GM10248 (cell line): Measurements from ENCODE around the gene AADAT.

ENCODE experiments used
- CTCF ChIA-PET: fragments of 300-600 bp; sonication (Branson Sonifier 250); formaldehyde crosslinking; extraction: SDS; loops from one replicate; lab custom pipeline; 2021; ENCODE audit warnings: antibody characterized with exemption; lab: Yijun Ruan, JAX
- POLR2A ChIA-PET: fragments of 350-650 bp; sonication (Branson Sonifier 250); formaldehyde crosslinking; extraction: SDS; loops from one replicate; lab custom pipeline; 2020; ENCODE audit warnings: antibody characterized with exemption; lab: Yijun Ruan, JAX
- DNase-seq: peaks from one replicate; pipeline ENCODE4 v3.0.0; 2012; ENCODE audit errors: extremely low spot score
- TF ChIP-seq, protein P1 (sequence below): IDR thresholded peaks from 2 replicates; pipeline ENCODE4 v1.5.1; 2012; ENCODE audit warnings: mild to moderate bottlenecking, low read depth; ENCODE audit errors: extremely low read depth, missing control alignments, control extremely low read depth

Gene AADAT

DNA sequence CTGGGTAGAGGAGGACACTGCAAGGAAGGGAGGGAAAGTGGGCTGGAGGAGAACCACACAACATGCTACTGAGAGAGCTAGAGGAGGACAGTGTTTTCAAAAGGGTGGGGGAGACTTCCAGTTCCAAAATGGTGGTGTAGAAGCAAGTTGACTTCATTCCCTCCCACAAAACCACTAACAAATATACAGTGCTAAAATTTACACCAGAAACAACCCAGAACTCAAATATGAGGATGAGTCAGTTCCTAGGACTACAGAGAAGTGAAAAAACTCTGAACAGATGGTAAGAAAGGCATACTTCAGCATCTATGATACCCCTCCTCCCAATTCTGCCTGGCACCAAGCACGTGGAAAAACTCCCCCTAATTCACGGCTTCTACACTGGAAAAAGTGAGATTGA, 9.8 kb downstream of the AADAT start:
- TF ChIP-seq, protein P1, sequence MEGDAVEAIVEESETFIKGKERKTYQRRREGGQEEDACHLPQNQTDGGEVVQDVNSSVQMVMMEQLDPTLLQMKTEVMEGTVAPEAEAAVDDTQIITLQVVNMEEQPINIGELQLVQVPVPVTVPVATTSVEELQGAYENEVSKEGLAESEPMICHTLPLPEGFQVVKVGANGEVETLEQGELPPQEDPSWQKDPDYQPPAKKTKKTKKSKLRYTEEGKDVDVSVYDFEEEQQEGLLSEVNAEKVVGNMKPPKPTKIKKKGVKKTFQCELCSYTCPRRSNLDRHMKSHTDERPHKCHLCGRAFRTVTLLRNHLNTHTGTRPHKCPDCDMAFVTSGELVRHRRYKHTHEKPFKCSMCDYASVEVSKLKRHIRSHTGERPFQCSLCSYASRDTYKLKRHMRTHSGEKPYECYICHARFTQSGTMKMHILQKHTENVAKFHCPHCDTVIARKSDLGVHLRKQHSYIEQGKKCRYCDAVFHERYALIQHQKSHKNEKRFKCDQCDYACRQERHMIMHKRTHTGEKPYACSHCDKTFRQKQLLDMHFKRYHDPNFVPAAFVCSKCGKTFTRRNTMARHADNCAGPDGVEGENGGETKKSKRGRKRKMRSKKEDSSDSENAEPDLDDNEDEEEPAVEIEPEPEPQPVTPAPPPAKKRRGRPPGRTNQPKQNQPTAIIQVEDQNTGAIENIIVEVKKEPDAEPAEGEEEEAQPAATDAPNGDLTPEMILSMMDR = no peak
- POLR2A ChIA-PET = no interaction called here
- DNase-seq = no peak
- CTCF ChIA-PET = no interaction called here

DNA sequence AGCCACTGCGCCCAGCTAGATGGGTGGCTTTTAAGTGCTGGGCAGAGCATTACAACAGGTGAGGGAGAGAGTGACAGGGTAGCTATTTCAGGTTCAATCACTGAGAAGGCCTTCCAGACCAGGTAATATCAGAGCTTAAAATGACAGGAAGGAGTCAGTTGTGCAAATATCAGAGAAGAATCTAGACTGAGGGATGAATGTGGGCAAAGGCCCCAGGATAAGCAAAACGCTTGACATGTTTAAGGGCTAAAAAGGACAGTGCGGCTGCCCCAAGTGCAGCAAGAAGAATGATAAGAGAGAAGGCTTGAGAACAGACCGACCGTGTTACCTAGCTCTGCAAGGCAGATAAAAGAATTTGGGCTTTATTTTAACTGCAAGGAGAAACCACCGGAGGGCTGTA, 18.6 kb downstream of the AADAT start:
- CTCF ChIA-PET = interaction anchor here (1.5 to 2.0 kb wide), 2 partner anchors 10 to 23 kb away, joined by 4 to 5 read pairs; no protein-coding TSS in a partner anchor
- no peak for DNase-seq
- POLR2A ChIA-PET = no interaction called here
- TF ChIP-seq, protein P1 = no peak

DNA sequence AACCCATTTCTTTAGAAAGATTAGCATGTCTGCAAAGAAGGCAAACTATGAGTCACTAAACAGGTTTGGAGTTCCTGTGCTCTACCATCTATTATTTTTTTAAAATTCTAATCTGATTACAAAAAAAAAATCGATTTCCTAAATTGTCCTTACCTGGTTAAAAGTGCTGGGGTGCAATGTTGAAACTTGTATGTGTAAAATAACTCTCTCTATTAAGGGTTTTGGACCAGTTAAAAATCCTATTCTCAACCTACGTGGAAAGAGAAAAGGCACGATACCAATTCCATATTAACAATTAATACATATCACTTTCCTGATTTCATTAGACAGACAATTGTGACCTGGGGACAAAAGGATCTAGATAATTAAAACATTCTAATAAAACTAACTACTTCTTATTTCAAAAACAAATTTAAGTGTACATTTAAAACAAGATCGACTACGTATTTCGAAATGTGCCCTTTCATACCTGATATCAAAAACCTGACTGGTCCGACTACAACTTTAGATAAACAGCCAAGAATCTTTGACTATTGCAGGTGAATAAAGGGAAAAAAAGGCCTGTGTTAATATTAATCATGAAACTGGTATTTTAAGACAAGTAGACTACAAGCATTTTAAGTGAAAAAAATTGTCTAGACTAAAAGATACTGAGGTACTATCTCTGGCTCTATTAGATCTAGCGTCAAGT, 21.2 kb downstream of the AADAT start:
- CTCF ChIA-PET = no interaction called here
- POLR2A ChIA-PET = no interaction called here
- no peak for DNase-seq
- TF ChIP-seq, protein P1 = no peak

DNA sequence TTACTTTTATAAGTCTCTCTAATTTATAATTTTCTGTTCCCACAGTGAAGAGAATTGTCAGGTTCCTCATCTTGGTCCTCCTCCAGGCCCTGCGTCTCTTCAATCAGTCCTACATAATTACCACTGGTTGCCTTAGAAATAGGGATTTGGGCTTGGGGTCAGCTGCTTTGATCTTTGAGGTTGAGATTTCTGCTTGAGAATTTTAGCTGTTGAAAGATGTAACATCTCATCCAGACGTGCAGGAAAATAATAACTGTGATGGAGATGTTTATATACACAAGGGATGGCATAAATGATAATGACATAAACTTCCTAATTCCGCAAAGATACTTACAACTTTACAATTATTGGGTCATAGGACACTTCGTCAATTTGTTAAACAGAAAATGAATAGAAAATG, 30.3 kb downstream of the AADAT start:
- TF ChIP-seq, protein P1 = no peak
- DNase-seq = no peak
- POLR2A ChIA-PET = no interaction called here
- CTCF ChIA-PET = no interaction called here

DNA sequence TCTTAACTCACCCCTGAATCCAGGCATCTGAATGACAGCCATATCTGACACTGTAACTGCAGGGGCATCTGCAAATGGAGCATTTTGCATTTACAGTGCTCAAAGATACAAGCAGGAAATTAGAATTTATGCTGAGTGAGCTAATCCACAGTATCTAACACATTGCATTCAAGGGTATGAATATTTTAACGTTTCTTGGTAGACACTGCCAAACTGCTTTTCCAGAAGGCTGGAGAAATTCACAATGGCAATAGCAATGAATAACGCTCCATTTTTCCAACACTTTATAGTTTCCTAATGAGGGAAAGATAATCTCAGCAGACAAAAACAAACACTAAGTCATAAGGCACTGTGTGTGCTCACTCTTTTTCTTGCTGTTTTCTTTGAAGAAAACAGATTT, 30.9 kb downstream of the AADAT start:
- TF ChIP-seq, protein P1 = no peak
- POLR2A ChIA-PET = no interaction called here
- no peak for DNase-seq
- CTCF ChIA-PET = no interaction called here

DNA sequence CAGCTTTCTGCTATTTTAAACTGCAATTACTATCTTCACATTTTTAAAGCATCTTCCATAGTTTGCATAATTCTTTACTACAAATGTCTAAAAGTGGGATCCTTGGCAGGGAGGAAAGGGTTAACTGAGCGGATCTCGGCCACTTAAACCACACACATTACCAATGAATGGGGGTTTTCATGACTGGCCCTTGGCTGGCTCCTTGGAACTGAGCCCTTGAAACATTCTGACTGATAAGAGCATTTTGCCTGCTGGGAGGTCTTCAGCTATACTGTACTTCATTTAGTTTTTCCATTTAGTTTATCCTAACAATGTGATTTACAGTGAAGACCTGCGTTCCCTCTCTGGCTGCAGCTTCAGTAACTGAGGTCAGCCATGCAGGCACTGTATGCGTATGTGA, 31.9 kb downstream of the AADAT start:
- TF ChIP-seq, protein P1 = no peak
- ChIA-PET POLR2A (no interaction called here), CTCF (no interaction called here)
- no peak for DNase-seq
